IgD-negative memory B cell (primary cell): ENCODE data around the gene FBXW11. TPM values are rescaled to one million over a fixed set of nuclear protein-coding genes. Genes with fewer than 3 reads are reported as not detected.

Experiments used
- H3K27ac Mint-ChIP-seq, 3 donors: one replicate each; pipeline ENCODE4 v1.8.0; 2020 to 2022; ENCODE audit warnings: mild to moderate bottlenecking in 3 of 3, mixed read lengths in 3 of 3, moderate library complexity in 1 of 3
- H3K27me3 Mint-ChIP-seq: one replicate; pipeline ENCODE4 v1.8.0; 2021; ENCODE audit warnings: mixed read lengths
- H3K36me3 Mint-ChIP-seq: one replicate; pipeline ENCODE4 v1.8.0; 2020; ENCODE audit warnings: mild to moderate bottlenecking, mixed read lengths
- H3K4me1 Mint-ChIP-seq, 3 donors: one replicate each; pipeline ENCODE4 v1.8.0; 2020 to 2022; ENCODE audit warnings: mixed read lengths in 3 of 3, mild to moderate bottlenecking in 1 of 3
- H3K4me3 Mint-ChIP-seq, 4 donors: one replicate each; pipeline ENCODE4 v1.8.0; 2020 to 2022; ENCODE audit warnings: mild to moderate bottlenecking in 4 of 4, mixed read lengths in 4 of 4, moderate library complexity in 3 of 4
- H3K9me3 Mint-ChIP-seq, 3 donors: one replicate each; pipeline ENCODE4 v1.8.0; 2020 to 2021; ENCODE audit warnings: mixed read lengths in 3 of 3, mild to moderate bottlenecking in 1 of 3
- polyA plus RNA-seq: library from polyadenylated mRNA; unstranded; fragments of 300-500 nt; fragmentation: Illumina TruSeq; gene quantifications from one replicate; pipeline ENCODE4 v1.2.3, GENCODE V29; 2021

FBXW11 gene
- polyA plus RNA-seq, 1 donor from 2014 or later: 31.0 TPM

DNA sequence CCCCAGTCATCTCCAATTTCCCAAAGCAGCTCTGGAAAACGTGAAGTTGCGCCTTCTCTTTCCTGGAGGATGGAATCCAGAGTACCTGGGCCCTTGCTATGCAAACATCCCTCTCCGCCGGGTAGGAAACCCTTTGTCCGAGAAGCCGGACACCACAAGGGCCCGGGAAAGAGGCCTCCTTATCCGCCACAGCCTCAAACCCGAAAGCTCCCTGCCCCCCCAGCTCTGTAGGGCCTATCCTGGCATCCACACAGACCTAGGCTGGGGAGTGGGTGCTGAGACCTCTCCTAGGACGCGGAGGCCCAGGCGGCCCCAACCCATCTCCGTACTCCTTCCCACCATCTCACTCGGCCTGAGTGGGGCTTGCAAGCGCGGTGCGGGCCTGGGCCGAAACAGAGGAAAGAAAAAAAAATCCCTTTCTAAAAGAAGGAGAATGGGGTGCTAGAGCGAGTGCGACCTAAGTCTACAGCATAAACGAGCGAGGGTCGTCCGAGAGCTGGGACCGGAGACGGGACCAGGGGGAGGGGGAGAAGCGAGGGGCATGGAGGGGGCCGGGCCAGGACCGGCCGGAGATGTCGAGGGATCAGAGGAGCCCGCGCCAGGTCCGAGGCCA, 624 bp downstream of the FBXW11 start:
- no peaks in the 10 kb centered on the region for H3K27me3 Mint-ChIP-seq
- no peaks in the 10 kb centered on the region for H3K9me3 Mint-ChIP-seq
- peak overlapping the region; percentile 93 to 99 (median 98) for H3K4me3 Mint-ChIP-seq
- peaks cover 39 to 49% (median 44%) of the 10 kb centered on the region in 3 donors for H3K4me1 Mint-ChIP-seq
- peak overlapping the region; percentile 90 to 99 (median 96) for H3K27ac Mint-ChIP-seq
- H3K36me3 Mint-ChIP-seq: no peaks in the 10 kb centered on the region

DNA sequence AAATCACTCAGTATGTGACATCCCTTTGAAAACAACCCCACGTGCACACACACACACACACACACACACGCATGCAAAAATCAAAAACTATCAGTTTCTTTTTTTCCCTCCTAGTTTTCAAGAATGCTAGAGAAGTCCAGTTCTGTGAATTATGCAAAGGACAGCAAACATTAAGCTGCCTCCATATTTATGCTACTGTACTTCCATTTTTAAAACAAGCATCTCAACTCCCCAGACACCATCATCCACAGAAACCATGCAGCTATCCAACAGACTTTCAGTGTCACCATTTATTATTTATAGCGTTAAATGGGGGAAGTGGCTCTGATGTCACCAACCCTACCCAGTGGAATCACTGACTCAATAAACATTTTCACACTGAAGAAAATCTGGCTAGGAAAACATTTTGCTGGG, 1.6 kb downstream of the FBXW11 start:
- H3K4me1 Mint-ChIP-seq: peaks cover 43 to 57% (median 52%) of the 10 kb centered on the region in 3 donors
- H3K27ac Mint-ChIP-seq: peak overlapping the region; percentile 90 to 99 (median 96)
- H3K9me3 Mint-ChIP-seq: no peaks in the 10 kb centered on the region
- peak overlapping the region; percentile 93 to 99 (median 98) for H3K4me3 Mint-ChIP-seq
- no peaks in the 10 kb centered on the region for H3K27me3 Mint-ChIP-seq
- H3K36me3 Mint-ChIP-seq: no peaks in the 10 kb centered on the region

DNA sequence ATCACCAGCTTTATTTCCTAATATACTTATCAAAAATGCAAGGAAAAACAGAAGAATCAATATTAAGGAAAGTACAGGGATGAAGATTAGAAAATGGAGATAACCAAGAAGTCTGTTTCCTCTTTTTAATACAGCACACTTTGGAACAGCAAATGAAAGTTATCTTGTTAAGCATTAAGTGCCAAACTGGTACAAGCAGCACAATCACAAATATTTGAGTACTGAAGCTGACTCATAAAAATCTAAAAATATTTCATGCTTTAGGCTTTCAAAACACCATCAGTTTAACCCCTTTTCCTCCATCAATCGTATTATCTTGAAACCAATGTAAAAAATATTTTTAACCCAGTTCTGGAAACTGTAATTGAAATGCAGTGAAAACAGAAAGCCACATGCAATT, 2.7 kb downstream of the FBXW11 start:
- H3K36me3 Mint-ChIP-seq: no peaks in the 10 kb centered on the region
- peaks cover 47 to 66% (median 57%) of the 10 kb centered on the region in 3 donors for H3K4me1 Mint-ChIP-seq
- no peaks in the 10 kb centered on the region for H3K9me3 Mint-ChIP-seq
- peak overlapping the region; percentile 21 to 82 (median 59) for H3K4me3 Mint-ChIP-seq
- no peaks in the 10 kb centered on the region for H3K27me3 Mint-ChIP-seq
- H3K27ac Mint-ChIP-seq: peak overlapping the region in 2 of 3 donors; percentile 50 to 61

DNA sequence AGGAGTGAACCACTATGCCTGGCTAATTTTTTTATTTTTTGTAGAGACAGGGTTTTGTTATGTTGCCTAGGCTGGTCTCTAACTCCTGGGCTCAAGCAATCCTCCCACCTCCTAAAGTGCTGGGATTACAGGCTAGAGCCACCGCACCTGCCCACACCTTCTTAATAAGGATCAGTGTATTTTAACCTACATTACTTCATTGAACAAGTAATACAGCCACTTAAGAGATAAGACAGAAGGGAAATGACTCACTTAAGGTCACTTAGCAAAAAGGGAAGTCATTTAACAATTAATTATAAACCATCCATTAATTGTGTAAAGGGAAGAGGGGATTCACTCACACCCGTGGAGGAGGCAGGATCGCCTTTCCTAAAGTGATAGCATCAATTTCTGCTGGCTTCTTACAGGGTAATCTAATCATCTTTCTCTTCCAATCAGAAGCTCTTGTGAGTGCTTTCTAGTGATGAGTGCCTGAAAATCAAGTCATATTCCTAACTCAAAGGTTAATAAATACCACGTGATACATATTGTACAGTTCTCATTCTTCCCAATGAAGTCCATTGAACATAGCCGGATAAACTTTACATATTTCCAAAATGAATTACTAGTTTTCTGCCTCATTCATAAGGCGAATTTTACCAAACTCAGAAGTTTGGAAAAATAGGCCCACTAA, 3.5 kb downstream of the FBXW11 start:
- Mint-ChIP-seq H3K4me1 (peaks cover 48 to 64% (median 57%) of the 10 kb centered on the region in 3 donors), H3K27me3 (no peaks in the 10 kb centered on the region), H3K27ac (peak overlapping the region in 2 of 3 donors; percentile 50 to 61), H3K36me3 (peaks cover 1% of the 10 kb centered on the region), H3K4me3 (peak overlapping the region in 2 of 4 donors; percentile 67 to 83), H3K9me3 (no peaks in the 10 kb centered on the region)

DNA sequence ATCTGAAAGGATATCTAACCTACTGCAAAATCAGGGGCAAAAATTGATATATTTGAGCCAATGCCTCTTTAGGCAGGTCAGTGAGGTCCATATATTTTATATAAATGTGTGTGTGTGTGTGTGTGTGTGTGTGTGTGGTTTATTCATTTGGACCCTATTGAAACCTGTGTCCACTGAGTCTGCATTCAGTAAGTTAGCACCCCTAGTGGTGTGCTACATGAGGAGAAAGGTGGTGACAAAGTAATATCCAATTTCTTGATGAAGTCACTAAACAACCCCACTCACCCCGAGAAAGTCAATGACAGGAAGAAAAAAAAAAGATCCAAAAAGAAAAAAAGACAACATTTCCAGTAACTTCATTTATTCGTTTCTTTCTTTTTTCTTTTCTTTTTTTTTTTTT, 4.1 kb downstream of the FBXW11 start:
- Mint-ChIP-seq H3K36me3 (peaks cover 3% of the 10 kb centered on the region), H3K27ac (no peak overlapping the region), H3K27me3 (no peaks in the 10 kb centered on the region), H3K4me1 (peaks cover 52 to 68% (median 58%) of the 10 kb centered on the region in 3 donors), H3K4me3 (peak overlapping the region in 2 of 4 donors; percentile 47 to 67), H3K9me3 (no peaks in the 10 kb centered on the region)

DNA sequence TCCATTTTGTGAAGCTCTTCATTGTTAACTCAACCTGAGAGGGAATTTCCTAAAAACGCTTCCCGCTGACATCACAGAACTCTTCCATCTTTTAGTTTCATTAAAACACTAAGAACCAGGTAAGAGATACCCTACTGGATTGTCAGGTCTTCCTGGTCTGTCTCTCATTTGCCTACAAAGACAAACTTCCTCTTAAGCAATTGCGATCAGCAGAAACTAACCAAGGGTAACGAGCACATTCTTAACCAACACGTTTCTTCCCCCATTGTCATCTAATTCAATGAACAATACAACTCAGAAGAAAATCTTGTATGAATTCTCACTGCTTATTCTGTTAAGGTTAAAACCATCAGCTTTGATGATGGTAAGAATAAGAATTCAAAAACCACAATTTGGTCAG, 6.6 kb downstream of the FBXW11 start:
- Mint-ChIP-seq H3K9me3 (no peaks in the 10 kb centered on the region), H3K4me3 (peak overlapping the region; percentile 41 to 93 (median 70)), H3K36me3 (peaks cover 10% of the 10 kb centered on the region), H3K27me3 (no peaks in the 10 kb centered on the region), H3K4me1 (peaks cover 53 to 73% (median 61%) of the 10 kb centered on the region in 3 donors), H3K27ac (peak overlapping the region; percentile 48 to 95 (median 90))

DNA sequence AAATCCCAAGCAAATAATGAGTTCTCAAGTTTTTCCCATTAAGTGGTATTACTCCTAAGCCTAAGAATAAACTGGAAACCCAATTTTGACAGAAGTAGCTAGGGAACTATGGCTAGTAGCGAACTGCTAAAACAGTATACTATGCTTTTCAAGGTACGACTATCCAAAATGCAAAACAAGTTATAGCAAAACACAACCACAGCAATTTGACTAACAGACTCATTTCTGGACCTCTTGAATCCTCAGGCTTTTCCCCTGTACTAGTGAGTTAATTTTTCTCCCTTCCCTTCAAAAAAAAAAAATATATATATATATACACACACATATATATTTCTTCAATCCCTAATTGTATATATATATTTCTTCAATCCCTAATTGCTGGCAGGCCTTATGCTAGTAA, 7.3 kb downstream of the FBXW11 start:
- peaks cover 10% of the 10 kb centered on the region for H3K36me3 Mint-ChIP-seq
- H3K4me3 Mint-ChIP-seq: peak overlapping the region in 1 of 4 donors; percentile 93
- no peaks in the 10 kb centered on the region for H3K27me3 Mint-ChIP-seq
- H3K9me3 Mint-ChIP-seq: no peaks in the 10 kb centered on the region
- peaks cover 56 to 71% (median 61%) of the 10 kb centered on the region in 3 donors for H3K4me1 Mint-ChIP-seq
- H3K27ac Mint-ChIP-seq: peak overlapping the region; percentile 48 to 95 (median 57)

DNA sequence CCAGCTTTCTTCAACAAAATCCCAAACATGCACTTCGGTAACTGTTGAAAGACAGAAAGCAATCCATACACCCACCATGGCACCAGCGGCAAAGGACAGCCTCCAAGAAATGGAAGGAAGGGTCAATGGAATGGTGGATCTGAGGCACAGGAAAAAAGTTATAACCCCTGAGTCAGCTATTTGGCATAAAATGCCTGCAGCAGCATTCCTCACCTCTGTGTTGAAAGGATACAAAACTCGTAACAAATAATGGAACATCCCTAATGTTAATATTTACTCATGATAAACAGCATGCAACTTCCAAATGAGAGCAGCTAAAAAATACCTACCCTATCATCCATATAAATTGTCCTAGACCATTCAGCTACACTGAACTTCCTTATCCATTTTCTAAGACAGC, 9.4 kb downstream of the FBXW11 start:
- Mint-ChIP-seq H3K4me1 (peaks cover 56 to 62% (median 61%) of the 10 kb centered on the region in 3 donors), H3K27me3 (no peaks in the 10 kb centered on the region), H3K36me3 (peaks cover 17% of the 10 kb centered on the region), H3K4me3 (no peak overlapping the region), H3K9me3 (no peaks in the 10 kb centered on the region), H3K27ac (no peak overlapping the region)

DNA sequence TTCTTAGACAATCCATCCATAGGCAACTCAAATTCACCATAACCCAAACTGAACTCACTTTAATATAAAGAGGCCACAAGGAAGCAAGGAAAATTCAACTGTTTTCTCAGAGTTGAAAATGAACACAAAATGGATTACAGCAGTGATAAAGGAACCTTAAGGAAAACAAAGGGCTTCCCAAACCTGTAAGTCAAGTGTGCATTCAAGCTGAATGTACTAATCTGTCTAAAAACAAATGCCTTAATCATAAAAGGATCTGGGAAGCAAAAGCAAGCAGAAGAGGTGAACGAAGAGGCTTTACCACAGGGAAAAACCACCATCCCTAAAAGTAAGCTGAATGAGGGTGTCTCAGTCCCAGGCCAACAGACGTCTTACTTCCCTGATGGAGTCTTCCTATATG, 13.6 kb downstream of the FBXW11 start:
- Mint-ChIP-seq H3K27ac (no peak overlapping the region), H3K36me3 (peaks cover 23% of the 10 kb centered on the region), H3K4me3 (peak overlapping the region in 1 of 4 donors; percentile 70), H3K4me1 (peaks cover 41 to 59% (median 48%) of the 10 kb centered on the region in 3 donors), H3K9me3 (no peaks in the 10 kb centered on the region), H3K27me3 (no peaks in the 10 kb centered on the region)

DNA sequence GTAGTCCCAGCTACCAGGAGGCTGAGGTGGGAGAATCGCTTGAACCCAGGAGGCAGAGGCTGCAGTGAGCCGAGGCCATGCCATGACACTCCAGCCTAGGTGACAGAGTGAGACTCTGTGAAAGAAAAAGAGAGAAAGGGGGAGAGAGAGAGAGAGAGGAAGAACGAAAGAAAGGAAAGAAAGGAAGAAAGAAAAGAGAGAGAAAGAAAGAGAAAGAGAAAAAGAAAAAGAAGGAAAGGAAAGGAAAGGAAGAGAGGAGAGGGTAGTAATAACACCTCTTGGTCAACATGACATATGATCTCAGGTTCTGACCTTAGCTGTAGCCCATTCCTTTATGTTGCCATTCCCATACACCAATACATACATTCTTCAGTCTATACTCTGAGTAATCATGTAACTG, 14.1 kb downstream of the FBXW11 start:
- no peaks in the 10 kb centered on the region for H3K27me3 Mint-ChIP-seq
- peaks cover 41 to 56% (median 45%) of the 10 kb centered on the region in 3 donors for H3K4me1 Mint-ChIP-seq
- H3K4me3 Mint-ChIP-seq: peak overlapping the region in 1 of 4 donors; percentile 76
- H3K36me3 Mint-ChIP-seq: peaks cover 23% of the 10 kb centered on the region
- H3K9me3 Mint-ChIP-seq: no peaks in the 10 kb centered on the region
- H3K27ac Mint-ChIP-seq: no peak overlapping the region

DNA sequence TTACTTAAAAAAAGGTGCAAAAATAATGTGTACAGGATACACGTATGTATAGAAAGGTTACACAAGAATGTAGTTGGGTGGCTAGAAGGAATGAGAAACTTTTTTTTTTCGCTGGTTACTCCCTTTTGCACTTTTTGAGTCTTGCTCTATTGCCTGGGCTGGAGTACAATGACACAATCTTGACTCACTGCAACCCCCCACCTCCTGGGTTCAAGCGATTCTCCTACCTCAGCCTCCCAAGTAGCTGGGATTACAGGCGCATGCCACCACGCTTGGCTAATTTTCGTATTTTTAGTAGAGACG, 15.8 kb downstream of the FBXW11 start:
- no peaks in the 10 kb centered on the region for H3K27me3 Mint-ChIP-seq
- H3K4me3 Mint-ChIP-seq: peak overlapping the region in 1 of 4 donors; percentile 68
- no peaks in the 10 kb centered on the region for H3K9me3 Mint-ChIP-seq
- H3K36me3 Mint-ChIP-seq: peaks cover 22% of the 10 kb centered on the region
- no peak overlapping the region for H3K27ac Mint-ChIP-seq
- peaks cover 42 to 49% (median 42%) of the 10 kb centered on the region in 3 donors for H3K4me1 Mint-ChIP-seq

DNA sequence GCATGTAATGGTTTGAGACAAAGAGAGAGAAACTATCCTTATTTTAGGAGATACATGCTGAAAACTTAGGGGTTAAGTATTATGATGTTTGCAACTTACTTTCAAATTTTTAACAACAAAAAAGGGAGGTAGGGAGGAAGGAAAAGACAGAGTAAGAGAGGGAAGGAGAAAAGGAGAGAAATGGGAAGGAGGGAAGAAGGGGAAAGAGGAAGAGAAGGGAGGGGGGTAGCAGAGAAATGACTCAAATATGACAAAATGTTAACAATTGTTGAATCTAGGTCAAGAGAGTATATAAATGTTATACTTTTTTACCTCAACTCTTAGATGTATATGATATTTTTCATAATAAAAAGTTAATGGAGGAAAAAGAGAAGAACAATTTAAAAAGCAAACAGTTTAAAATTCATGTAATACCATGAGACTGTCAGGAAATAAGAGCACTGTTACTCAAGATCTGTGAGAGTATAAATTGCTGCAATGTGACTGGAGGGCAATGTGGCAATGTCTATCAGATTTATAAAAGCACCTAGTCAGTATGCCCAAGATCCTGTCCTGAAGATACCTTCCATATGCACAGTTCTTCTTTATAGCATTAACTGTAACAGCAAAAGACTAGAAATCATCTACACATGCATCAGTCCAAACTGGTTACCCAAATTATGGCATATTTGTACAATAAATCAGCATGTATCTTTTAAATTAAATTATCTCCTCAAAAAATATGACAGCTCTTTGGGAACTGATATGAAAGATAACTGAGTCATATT, 16.3 kb downstream of the FBXW11 start:
- Mint-ChIP-seq H3K9me3 (no peaks in the 10 kb centered on the region), H3K27me3 (no peaks in the 10 kb centered on the region), H3K36me3 (peaks cover 21% of the 10 kb centered on the region), H3K4me1 (peaks cover 41 to 47% (median 42%) of the 10 kb centered on the region in 3 donors), H3K4me3 (peak overlapping the region in 1 of 4 donors; percentile 71), H3K27ac (peak overlapping the region in 1 of 3 donors; percentile 60)

DNA sequence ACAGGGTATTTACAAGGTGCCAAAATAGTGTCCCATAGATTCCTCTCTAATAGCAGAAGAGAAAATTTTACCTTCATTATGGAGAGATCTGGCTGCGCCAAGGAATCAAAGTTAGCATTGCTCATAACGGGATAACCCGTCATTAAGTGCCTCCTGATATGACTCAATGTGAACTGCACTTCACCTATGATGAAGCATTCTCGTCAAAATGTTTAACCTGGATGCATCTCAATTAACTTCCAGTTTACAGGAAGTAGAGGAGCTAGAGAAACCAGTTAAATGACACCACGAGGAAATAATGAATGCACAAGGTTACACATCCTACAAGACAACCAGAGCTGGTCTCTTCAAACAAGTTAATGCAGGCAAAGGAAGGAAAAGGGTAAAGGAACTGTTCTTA, 17.2 kb downstream of the FBXW11 start:
- peak overlapping the region in 2 of 4 donors; percentile 6 to 71 for H3K4me3 Mint-ChIP-seq
- no peaks in the 10 kb centered on the region for H3K27me3 Mint-ChIP-seq
- no peak overlapping the region for H3K27ac Mint-ChIP-seq

DNA sequence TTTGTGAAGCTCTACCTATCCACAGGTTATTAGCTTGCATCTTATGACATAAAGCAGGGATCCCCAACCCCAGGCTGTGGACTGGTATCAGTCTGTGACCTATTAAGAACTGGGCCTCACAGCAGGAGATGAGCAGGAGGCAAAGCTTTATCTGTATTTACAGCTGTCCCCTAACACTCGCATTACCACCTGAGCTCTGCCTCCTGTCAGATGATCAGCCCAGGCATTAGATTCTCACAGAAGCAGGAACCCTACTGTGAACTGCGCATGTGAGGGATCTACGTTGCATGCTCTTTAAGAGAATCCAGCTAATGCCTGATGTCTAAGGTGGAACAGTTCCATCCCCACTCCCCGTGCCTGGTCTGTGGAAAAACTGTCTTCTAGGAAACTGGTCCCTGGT, 19.7 kb downstream of the FBXW11 start:
- H3K4me1 Mint-ChIP-seq: peaks cover 42 to 54% (median 47%) of the 10 kb centered on the region in 3 donors
- H3K27ac Mint-ChIP-seq: no peak overlapping the region
- no peaks in the 10 kb centered on the region for H3K9me3 Mint-ChIP-seq
- no peaks in the 10 kb centered on the region for H3K27me3 Mint-ChIP-seq
- peaks cover 13% of the 10 kb centered on the region for H3K36me3 Mint-ChIP-seq
- peak overlapping the region in 2 of 4 donors; percentile 20 to 76 for H3K4me3 Mint-ChIP-seq

More for the DNA sequence above, 17.2 kb downstream of the FBXW11 start:
- H3K9me3 Mint-ChIP-seq: no peaks in the 10 kb centered on the region
- peaks cover 19% of the 10 kb centered on the region for H3K36me3 Mint-ChIP-seq
- H3K4me1 Mint-ChIP-seq: peaks cover 41 to 48% (median 41%) of the 10 kb centered on the region in 3 donors
